ENCODE results near the gene TGFBR3. TPM values are rescaled to one million over a fixed set of nuclear protein-coding genes. Genes with fewer than 3 reads are reported as not detected.

The TGFBR3 gene
- polyA plus RNA-seq, 1 donor (not counting 4 experiments of a cell fraction or from before 2014, with no cell fraction given): 1.2 TPM

- H4K20me1 ChIP-seq (ENCODE audit: control insufficient read depth, extremely low read depth, insufficient read depth, low read length): no peaks in the 10 kb centered on the region
- H2AFZ ChIP-seq (ENCODE audit: control insufficient read depth, low read length): no peak overlapping the region
- no peaks in the 10 kb centered on the region for H3K9me3 ChIP-seq (ENCODE audit: control insufficient read depth, low read depth, low read length)
- no peaks in the 10 kb centered on the region for H3K9me1 ChIP-seq (ENCODE audit: control insufficient read depth, extremely low read depth, insufficient read depth, low read length)
- no peaks in the 10 kb centered on the region for H3K79me2 ChIP-seq (ENCODE audit: control insufficient read depth, insufficient read depth, low read length)
- no peak overlapping the region for H3K9ac ChIP-seq (ENCODE audit: control insufficient read depth, extremely low read depth, insufficient read depth, low read length)
- no peak for FAIRE-seq
- TF ChIP-seq CTCF (optimal IDR thresholded peaks at IDR 0.05 in 1 of 3, IDR thresholded peaks at IDR 0.05 in 1 of 3, conservative IDR thresholded peaks at IDR 0.05 in 1 of 3; ENCODE audit: extremely low read depth in 1 of 3, insufficient read depth in 2 of 3, low read length in 3 of 3) (no peak), EZH2 (IDR thresholded peaks at IDR 0.05; ENCODE audit: low read length) (no peak)
- dilution Hi-C loops (cut with MboI; ENCODE audit: extremely low pct_ligation_motif_present, low sequenced_read_pairs): no loop called here
- H3K4me2 ChIP-seq (ENCODE audit: control insufficient read depth, extremely low read depth, insufficient read depth, low read depth, low read length): no peak overlapping the region
- H3K4me1 ChIP-seq (ENCODE audit: control insufficient read depth, extremely low read depth, insufficient read depth, low read length): peaks cover 17% of the 10 kb centered on the region
- H3K27me3 ChIP-seq (ENCODE audit: control insufficient read depth, extremely low read depth, insufficient read depth, low read length): peaks cover 2% of the 10 kb centered on the region
- no peaks in the 10 kb centered on the region for H3K36me3 ChIP-seq (ENCODE audit: control insufficient read depth in 2 of 2, extremely low read depth in 1 of 2, insufficient read depth in 2 of 2, low read length in 2 of 2)
- H3K4me3 ChIP-seq (ENCODE audit: control insufficient read depth in 2 of 3, extremely low read depth in 1 of 3, insufficient read depth in 2 of 3, low read depth in 1 of 3, low read length in 3 of 3): no peak overlapping the region
- no peak overlapping the region for H3K27ac ChIP-seq (ENCODE audit: control insufficient read depth, insufficient read depth, low read length)
- DNase-seq (ENCODE audit: low read depth, low spot score): no peak
Measured at GRCh38 chr1:91829293-91830153, 56.4 kb downstream of the TGFBR3 start.

GRCh38 chr1:91828583-91829281, 57.2 kb downstream of the TGFBR3 start:
- no peak for FAIRE-seq
- TF ChIP-seq CTCF (optimal IDR thresholded peaks at IDR 0.05 in 1 of 3, IDR thresholded peaks at IDR 0.05 in 1 of 3, conservative IDR thresholded peaks at IDR 0.05 in 1 of 3; ENCODE audit: extremely low read depth in 1 of 3, insufficient read depth in 2 of 3, low read length in 3 of 3): no peak
- peak; percentile 36 for TF ChIP-seq EZH2 (IDR thresholded peaks at IDR 0.05; ENCODE audit: low read length)
- H3K4me2 ChIP-seq (ENCODE audit: control insufficient read depth, extremely low read depth, insufficient read depth, low read depth, low read length): peak overlapping the region; percentile 61
- no peak overlapping the region for H2AFZ ChIP-seq (ENCODE audit: control insufficient read depth, low read length)
- H3K9me3 ChIP-seq (ENCODE audit: control insufficient read depth, low read depth, low read length): no peaks in the 10 kb centered on the region
- H3K9me1 ChIP-seq (ENCODE audit: control insufficient read depth, extremely low read depth, insufficient read depth, low read length): no peaks in the 10 kb centered on the region
- H3K27me3 ChIP-seq (ENCODE audit: control insufficient read depth, extremely low read depth, insufficient read depth, low read length): peaks cover 2% of the 10 kb centered on the region
- H3K79me2 ChIP-seq (ENCODE audit: control insufficient read depth, insufficient read depth, low read length): no peaks in the 10 kb centered on the region
- H3K36me3 ChIP-seq (ENCODE audit: control insufficient read depth in 2 of 2, extremely low read depth in 1 of 2, insufficient read depth in 2 of 2, low read length in 2 of 2): no peaks in the 10 kb centered on the region
- no peak for DNase-seq (ENCODE audit: low read depth, low spot score)
- peaks cover 17% of the 10 kb centered on the region for H3K4me1 ChIP-seq (ENCODE audit: control insufficient read depth, extremely low read depth, insufficient read depth, low read length)
- no peak overlapping the region for H3K27ac ChIP-seq (ENCODE audit: control insufficient read depth, insufficient read depth, low read length)
- dilution Hi-C loops (cut with MboI; ENCODE audit: extremely low pct_ligation_motif_present, low sequenced_read_pairs): no loop called here
- no peak overlapping the region for H3K9ac ChIP-seq (ENCODE audit: control insufficient read depth, extremely low read depth, insufficient read depth, low read length)
- peak overlapping the region in 1 of 3 experiments; percentile 21 for H3K4me3 ChIP-seq (ENCODE audit: control insufficient read depth in 2 of 3, extremely low read depth in 1 of 3, insufficient read depth in 2 of 3, low read depth in 1 of 3, low read length in 3 of 3)
- H4K20me1 ChIP-seq (ENCODE audit: control insufficient read depth, extremely low read depth, insufficient read depth, low read length): no peaks in the 10 kb centered on the region

All from keratinocyte (primary cell).